ENCODE data around the gene SPIN1. TPM values are rescaled to one million over a fixed set of nuclear protein-coding genes. Genes with fewer than 3 reads are reported as not detected.
A peak's percentile ranks its signal among the peaks of the same experiment; 100 is the strongest.
"Not testable (repeated sequence)": the region's sequence is repeated elsewhere in the genome, so short reads cannot be mapped to it uniquely, and the experiment has no call there.

SPIN1 gene
- 63.5 and 64.4 TPM in 2 replicates for total RNA-seq (2014; rRNA removed; shearing (Covaris generic))

DNA sequence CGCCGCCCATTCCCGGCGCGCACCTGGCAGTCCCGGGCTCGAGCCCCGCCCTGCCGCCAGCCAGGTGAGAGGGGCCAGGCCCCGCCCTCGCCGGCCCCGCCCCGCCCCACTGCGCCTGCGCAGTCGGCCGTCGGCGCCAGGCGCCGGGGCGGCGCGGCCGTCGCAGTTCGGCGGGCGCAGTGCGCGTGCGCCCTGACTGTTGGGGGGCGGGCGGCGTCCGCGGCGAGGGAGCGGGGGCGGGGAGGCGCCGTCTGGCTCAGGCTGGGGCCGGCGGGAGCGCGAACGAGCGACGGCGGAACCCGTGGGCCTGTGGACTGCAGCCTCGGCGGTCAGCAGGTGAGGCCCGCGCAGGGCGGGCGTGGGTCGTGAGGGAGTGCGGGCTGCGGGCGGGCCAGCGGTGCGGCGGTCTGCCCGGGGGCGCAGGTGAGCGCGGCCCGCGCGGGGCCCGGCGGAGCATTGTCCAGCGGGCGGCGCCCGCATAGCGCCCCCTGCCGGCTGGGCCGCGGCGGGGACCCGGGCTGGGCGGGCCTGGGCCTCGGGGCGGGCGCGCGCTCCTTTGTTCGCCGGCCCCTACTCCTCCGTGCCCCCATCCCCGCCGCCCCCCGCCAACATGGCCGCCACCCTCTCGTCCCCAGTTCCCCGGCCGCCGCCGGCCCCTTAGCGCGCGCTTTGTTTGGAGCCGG lies at the start of gene SPIN1:
SPIN1 (plus strand) TSS at position 242 of the 683 bp plus-strand sequence. CDS start 38,096 bp downstream, outside the sequence.
- peak; percentile 44 for DNase-seq (ENCODE audit: low spot score)

DNA sequence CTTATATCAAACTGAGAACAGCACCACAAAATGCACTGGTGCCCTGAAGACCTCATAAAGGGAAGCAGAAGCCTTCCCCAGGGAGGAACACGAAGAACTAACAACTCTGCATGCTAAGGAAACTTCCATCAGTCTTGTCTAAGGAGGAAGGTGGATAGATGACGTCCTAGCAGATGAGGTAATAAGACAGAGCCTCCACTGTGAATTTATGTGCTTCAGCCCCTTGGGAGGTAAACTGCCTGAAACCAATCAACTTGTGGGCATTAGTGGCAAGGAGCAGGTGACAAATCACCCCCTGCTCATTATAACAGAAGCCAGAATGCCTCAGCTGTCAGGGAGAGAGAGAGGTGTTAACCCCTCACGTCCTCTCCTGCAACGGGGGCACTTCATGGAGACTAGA lies 48.9 kb upstream of the SPIN1 start:
- DNase-seq (ENCODE audit: low spot score): no peak

DNA sequence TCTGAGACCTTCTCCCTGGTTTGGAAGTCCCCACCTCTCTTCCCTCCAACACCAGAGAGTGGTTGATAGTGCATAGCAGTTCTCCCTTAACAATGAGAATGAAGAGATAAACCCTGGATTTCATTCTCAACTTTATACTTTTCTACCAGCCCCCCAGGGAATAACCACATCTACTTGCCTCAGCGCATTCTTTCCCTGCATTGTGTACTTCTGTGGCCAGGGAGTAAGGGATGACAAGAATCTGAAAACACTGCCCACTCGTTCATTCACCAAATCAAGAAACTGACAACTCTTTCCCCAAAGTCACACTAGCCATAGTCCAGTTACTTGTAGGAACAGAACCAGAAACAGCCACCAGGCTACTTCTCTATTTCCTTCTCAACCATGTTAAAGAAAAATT lies 46.0 kb upstream of the SPIN1 start:
- DNase-seq (ENCODE audit: low spot score): no peak

DNA sequence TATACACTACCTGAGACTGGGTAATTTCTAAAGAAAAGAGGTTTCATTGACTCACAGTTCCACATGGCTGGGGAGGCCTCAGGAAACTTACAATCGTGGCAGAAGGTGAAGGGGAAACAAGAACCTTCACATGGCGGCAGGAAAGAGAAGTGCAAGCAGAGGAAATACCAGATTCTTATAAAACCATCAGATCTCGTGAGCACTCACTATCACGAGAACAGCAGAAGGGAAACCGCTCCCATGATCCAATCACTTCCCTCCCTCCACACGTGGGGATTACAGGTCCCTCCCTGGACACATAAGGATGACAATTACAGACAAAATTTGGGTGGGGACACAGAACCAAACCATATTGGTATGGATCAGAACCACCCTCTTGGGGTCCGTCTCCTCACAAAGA lies 44.2 kb upstream of the SPIN1 start:
- no peak for DNase-seq (ENCODE audit: low spot score)

DNA sequence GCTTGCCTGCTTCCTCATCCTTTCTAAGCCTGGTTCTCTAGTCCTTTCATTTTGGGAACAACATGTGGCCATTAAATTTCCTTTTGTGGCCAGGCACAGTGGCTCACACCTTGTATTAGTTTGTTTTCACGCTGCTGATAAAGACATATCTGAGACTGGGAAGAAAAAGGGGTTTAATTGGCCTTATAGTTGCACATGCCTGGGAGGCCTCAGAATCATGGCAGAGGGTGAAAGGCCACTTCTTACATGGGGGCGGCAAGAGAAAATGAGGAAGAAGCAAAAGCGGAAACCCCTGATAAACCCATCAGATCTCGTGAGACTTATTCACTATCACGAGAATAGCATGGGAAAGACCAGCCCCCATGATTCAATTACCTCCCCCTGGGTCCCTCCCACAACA lies 37.9 kb upstream of the SPIN1 start:
- not testable (repeated sequence) for DNase-seq (ENCODE audit: low spot score)

DNA sequence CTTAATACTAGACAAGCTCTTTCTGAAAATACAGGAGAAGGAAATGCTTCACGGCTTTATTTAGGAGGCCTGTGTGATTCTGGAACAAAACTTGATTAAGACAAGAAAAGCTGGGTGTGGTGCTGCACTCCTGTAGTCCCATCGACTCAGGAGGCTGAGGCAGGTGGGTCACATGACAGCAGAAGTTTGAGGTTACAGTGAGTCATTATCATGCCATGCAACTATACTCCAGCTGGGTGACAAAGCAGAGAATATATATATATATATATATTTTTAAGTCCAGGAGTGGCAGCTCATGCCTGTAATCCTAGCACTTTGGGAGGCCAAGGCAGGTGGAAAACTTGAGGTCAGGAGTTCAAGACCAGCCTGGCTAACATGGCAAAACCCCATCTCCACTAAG lies 33.1 kb upstream of the SPIN1 start:
- DNase-seq (ENCODE audit: low spot score): peak; percentile 57

DNA sequence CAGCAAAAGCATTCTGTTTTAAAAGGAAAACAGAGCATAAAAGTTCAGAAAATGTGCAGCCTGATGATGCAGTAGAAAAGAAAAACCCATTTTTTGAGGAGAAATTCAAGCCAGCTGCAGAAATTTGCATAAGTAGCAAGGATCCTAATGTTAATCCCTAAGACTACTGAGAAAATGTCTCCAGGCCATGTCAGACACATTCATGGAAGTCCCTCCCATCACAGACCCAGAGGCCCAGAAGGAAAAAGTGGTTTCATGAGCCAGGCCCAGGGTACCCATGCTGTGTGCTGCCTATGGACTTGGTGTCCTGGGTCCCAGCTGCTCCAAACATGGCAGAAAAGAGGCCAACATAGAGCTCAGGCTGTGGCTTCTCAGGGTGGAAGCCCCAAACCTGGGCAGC lies 31.0 kb upstream of the SPIN1 start:
- not testable (repeated sequence) for DNase-seq (ENCODE audit: low spot score)

DNA sequence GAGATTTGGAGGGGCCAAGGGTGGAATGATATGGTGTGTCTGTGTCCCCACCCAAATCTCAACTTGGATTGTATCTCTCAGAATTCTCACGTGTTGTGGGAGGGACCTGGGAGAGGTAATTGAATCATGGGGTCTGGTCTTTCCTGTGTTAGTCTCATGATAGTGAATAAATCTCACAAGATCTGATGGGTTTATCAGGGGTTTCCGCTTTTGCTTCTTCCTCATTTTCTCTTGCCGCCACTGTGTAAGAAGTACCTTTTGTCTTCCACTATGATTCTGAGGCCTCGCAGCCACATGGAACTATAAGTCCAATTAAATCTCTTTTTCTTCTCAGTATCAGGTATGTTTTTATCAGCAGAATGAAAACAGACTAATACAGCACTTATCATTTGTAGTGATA lies 29.5 kb upstream of the SPIN1 start:
- DNase-seq (ENCODE audit: low spot score): no peak

DNA sequence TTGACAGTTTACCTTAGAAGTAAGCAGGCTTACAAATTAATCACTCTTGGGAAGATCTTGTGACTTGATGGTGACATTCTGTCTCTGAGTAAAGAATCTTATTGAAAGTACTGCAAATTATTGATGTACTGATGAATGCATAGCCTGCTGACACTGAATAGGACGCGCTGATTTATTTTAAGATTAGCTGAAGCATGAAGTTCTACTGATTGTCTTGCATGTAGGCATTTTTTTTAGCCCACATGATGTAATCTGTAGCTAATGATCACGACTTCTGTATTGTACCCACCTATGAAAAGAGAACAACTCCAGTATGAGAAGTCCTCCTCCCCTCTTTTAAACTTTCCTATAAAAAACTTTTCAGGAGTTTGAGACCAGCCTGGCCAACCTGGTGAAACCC lies 28.3 kb upstream of the SPIN1 start:
- DNase-seq (ENCODE audit: low spot score): no peak

DNA sequence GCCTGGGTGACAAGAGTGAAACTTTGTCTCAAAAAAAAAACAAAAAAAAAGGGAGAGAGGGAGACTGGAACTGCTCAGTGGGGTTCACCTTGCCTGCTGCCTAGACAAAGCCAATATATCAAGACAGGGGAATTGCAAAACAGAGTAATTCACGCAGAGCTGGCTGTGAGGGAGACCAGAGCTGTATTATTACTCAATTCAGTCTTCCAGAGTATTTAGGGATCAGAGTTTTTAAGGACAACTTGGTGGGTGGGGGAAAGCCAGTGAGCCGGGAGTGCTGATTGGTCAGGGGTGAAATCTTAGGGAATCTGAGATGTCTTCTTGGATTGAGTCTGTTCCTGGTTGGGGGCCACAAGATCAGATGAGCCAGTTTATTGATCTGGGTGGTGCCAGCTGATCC lies 25.6 kb upstream of the SPIN1 start:
- no peak for DNase-seq (ENCODE audit: low spot score)

DNA sequence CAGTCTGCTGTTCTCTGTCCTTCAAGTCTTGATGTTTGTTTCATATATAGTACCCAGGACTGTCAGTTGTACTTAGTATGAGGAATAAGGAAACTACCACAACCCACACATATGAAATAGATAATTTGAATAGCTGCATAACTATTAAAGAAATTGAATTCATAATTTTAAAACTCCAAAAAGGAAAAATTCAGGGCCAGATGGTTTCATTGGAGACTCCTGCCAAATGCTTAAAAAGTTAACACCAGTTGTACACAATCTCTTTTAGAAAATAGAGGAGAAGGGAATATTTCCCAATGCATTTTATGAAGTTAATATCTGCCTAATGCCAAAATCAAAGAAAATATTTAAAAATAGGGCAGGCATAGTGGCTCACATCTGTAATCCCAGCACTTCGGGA lies 24.6 kb upstream of the SPIN1 start:
- DNase-seq (ENCODE audit: low spot score): no peak

DNA sequence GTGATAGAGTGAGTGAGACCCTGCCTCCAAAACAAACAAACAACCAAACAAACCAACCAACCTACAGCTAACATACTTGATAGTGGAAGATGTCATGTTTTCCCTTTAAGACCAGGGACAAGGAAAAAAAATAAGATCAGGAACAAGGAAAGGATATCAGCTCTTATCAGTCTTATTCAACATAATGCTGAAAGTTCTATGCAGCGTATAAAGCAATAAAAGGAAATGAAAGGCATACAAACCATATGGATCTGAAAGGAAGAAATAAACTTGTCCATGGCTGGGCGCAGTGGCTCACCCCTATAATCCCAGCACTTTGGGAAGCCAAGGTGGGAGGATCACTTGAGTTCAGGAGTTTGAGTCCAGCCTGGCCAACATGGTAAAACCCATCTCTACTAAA lies 23.5 kb upstream of the SPIN1 start:
- no peak for DNase-seq (ENCODE audit: low spot score)

DNA sequence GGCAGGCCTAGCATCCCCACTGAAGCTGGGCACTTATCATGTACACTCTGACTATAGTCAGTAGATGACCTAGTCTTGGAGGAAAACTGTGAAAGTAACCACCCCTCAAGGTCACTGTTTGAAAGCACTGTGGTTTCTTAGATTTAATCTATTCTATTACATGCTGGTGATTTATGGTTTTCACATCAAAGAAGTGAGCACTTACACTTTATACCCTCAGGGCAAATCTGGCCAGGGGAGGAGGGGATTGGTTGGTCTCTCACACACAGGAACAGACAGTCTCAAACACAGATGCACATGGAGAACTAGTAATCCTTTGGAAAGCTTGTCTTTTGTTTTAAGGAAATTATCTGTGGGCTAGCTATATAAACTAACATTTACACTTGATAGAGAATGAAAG lies 17.9 kb upstream of the SPIN1 start:
- no peak for DNase-seq (ENCODE audit: low spot score)

DNA sequence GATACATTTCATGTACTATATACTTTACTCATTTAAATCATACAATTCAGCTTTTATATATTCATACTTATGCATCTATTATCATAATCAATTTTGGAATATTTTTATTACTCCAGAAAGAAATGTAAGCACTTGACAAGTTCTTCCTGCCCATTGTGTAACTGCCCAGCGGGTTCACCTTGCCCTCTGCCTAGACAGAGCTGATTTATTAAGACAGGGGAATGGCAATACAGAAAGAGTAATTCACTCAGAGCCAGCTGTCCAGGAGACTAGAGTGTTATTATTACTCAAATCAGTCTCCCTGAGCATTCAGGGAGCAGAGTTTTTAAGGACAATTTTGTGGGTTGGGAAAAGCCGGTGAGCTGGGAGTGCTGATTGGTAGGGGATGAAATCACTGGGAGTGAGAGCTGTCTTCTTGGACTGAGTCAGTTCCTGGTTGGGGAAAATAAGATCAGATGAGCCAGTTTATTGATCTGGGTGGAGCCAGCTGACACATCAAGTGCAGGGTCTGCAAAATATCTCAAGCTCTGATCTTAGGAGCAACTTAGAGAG lies 16.1 kb upstream of the SPIN1 start:
- DNase-seq (ENCODE audit: low spot score): no peak

DNA sequence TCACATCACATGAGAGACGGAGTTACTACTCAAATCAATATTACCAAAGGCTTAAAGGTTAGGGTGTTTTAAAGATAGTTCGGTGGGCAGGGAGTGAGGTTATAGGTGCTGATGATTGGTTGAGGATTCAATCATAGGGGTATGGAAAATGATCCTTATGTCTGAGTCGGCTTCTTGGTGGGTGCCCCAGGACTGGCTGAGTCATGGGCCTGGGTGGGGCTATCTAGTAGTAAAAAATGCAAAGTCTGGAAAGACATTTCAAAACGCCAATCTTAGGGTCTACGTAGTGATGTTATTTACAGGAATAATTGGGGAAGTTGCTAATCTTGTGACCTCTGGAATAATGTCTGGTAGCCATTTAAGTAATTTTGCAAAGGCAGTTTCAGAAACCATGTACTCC lies 15.2 kb upstream of the SPIN1 start:
- no peak for DNase-seq (ENCODE audit: low spot score)

DNA sequence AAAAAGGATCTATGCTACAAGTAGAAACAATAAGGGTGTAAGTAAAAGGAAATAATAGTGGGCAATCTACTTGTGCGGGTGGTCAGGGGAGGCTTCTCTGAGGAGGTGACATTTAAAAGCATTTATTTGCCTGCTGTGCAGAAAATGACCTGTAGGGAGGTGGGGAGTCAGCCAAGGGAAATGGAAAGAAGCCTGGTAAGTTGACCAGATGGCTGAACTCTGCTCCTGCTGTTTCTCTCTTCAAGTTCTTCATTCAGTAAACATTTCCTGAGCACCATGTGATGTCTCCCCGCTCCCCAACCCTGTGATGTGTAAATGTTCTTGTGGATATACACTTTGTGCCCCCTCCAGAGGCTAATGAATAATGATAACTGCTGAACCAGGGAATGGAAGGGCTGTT lies 9.9 kb upstream of the SPIN1 start:
- no peak for DNase-seq (ENCODE audit: low spot score)

DNA sequence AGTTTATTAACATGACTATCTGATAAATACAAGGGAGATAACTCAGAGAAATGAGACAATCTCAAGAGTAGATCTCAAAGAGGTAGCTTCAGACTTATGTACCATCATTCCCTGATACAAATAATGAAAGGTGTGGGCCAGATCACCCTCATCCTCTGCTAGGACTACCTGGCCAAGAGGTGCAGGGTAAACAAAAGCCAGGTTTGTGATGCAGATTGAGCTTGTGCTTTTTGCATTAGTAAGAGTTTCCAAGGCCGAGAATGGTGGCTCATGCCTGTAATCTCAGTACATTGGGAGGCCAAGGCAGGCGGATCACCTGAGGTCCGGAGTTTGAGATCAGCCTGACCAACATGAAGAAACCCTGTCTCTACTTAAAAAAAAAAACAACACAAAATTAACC lies 8.9 kb upstream of the SPIN1 start:
- no peak for DNase-seq (ENCODE audit: low spot score)

DNA sequence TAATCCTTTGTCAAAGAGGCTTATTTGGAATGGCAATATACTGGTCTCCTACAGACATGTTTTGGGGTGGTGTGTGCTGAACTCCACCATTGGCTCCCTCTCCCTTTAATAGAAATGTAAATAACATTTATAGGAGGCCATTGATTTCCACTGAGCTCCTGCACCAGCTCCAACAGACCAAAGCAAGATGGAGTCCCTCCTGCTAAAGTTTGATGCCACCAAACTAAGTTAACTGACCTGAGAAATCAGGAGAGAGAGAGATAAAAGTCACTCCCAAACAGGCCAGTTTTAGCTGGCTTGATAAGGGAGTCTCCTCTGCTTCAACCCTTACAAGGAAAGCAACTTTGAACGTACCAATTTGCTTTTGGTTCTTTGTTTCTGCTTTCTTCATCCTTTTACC lies 8.1 kb upstream of the SPIN1 start:
- no peak for DNase-seq (ENCODE audit: low spot score)

DNA sequence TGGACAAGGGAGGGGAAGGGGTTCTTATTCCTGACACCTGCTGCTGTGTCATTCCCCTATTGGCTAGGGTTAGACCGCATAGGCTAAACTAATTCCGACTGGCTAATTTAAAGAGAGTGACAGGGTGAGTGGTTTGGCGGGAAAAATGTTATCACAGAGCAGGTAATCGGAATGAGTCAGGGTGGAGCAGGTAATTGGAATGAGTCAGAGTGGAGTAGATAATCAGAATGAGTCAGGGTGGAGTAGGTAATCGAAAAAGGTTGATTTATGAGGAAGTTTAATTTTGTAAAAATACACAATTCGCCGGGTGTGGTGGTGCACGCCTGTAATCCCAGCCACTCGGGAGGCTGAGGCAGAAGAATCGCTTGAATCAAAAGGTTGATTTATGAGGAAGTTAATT lies 6.9 kb upstream of the SPIN1 start:
- not testable (repeated sequence) for DNase-seq (ENCODE audit: low spot score)

DNA sequence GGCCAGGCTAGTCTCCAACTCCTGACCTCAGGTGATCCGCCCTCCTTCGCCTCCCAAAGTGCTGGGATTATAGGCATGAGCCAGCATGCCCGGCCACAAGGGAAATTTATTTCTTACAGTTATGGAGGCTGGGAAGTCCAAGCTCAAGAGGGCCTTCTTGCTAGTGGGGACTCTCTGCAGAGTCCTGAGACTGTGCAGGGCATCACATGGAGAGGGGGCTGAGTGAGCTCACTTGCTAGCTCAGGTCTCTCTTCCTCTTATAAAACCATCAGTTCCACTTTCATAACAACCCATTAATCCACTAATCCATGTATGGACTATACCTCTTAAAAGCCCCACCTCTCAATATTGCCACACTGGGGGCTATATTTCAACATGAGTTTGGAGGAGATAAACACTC lies 5.1 kb upstream of the SPIN1 start:
- DNase-seq (ENCODE audit: low spot score): no peak

DNA sequence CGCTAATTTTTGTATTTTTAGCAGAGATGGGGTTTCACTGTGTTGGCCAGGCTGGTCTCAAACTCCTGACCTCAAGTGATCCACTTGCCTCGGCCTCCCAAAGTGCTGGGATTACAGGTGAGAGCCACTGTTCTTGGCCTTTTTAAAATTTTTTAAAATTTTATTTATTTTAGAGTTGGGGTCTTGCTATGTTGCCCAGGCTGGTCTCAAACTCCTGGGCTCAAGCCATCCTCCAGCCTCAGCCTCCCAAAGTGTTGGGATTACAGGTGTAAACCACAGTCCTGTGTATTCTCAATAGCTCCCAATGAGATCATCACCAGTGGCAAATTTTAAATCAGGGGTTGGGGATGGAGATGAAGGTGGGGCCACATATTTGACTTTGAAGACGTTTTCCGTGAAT lies 2.1 kb upstream of the SPIN1 start:
- not testable (repeated sequence) for DNase-seq (ENCODE audit: low spot score)

DNA sequence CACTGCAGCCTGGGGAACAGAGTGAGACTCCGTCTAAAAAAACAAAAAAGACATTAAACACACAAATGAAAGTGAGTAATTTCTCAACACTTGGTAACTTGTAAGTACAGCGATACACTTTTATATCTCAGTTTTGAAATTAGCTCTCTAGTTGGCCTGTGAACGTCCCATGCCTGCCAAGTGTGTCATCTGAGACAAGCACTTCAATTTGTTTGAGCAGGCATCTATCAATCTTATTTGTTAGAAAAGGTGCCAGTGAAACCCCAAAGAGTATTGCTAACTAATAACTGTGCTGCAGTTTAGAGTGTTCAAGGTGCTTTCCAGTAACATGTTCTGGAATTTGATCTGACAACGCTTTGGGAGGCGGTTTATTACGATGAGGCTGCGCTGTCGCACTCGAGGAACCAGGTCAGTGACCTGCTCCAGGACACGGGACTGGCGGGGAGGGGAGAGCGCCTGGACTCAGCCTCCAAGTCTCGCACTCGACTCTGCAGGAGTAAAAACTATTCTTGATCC lies 1.1 kb upstream of the SPIN1 start:
- no peak for DNase-seq (ENCODE audit: low spot score)

DNA sequence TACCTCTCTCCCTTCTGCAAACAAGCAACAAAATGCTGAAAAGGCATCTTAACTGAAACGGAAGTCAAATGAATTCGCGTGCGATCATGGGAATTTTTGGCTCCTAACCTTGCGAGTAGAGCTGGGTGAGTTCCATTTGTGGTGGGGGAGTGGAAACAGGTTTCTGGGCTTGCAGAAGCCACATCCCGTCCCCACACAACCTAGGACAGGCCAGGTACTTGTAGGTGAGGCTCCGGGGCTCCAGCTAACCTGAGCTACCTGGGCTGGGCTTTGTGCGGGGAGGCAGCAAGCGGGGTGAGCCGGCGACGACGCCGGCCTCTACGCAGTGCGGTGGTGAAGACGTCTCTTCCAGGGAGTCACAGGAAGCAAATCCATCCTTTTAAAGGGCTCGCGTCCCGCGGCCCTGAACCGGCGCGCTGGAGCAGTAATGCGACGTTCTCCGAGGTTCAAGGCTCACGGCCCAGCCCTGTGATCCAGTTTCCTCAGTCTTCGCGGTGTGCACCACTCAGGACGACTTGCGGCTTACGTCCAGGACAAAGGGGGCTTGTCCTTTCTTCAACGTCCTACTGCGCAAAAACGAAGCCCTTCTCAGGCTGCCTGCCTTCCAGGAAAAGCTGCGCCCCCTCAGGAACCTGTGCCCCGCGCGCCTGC lies 567 bp upstream of the SPIN1 start:
- DNase-seq (ENCODE audit: low spot score): peak; percentile 20

Measured in H4 (cell line).